DMS53 treated with DMSO at 0.1 percent for 48 hours (cell line): ENCODE results near the gene C14orf39.
"Not testable (repeated sequence)": the region's sequence is repeated elsewhere in the genome, so short reads cannot be mapped to it uniquely, and the experiment has no call there.

ENCODE experiments used
- DNase-seq: peaks from one replicate; lab custom pipeline; 2025; ENCODE audit not compliant: unreplicated experiment; lab: John Stamatoyannopoulos, UW

C14orf39 gene

GRCh38 chr14:60495946-60496345 is 10.1 kb upstream of the C14orf39 start:
- DNase-seq = no peak

- DNase-seq = no peak
Measured at GRCh38 chr14:60490270-60490669, 4.4 kb upstream of the C14orf39 start.

DNA sequence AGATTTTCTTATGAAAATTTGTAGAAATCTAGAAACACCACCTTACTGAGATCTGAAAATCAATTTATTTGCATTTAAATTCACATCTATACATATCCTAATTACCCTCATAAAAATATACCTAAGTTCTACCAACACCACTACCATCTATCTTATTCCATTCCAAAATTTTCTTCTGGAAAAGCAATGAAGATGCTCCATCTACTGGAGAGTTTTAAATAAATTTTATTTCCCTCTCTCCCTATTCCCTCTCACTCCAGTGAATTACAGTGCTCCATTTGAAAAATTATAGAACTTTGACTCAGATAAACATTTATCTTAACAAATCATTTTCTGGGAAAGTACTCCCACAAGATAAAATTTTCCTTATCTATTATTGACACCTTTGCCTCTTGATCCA is 2.3 kb upstream of the C14orf39 start:
- DNase-seq = no peak

- no peak for DNase-seq
Measured at GRCh38 chr14:60487211-60487610, 1.3 kb upstream of the C14orf39 start.

- no peak for DNase-seq
Measured at GRCh38 chr14:60485057-60485597, 736 bp downstream of the C14orf39 start.

DNA sequence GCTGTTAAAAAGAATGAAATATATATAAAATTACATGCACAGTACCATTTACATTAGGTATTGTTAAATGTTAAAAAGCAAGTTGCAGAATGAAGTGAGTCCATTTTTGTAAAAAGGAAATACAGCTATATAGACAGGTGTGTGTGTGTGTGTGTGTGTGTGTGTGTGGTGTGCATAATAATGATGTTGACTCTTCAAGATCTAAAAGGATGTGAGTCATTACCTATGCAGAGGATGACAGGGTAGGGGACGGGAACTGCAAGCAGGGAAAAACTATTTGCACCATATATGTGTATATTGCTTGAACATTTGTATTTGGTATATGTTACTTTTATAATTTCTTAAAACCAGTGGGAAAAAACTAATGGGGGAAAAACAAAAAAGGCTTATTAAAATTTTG is 3.1 kb downstream of the C14orf39 start:
- peak; percentile 55 for DNase-seq

- not testable (repeated sequence) for DNase-seq
Measured at GRCh38 chr14:60480248-60480647, 5.6 kb downstream of the C14orf39 start.

GRCh38 chr14:60455875-60456274 is 30.0 kb downstream of the C14orf39 start:
- no peak for DNase-seq

GRCh38 chr14:60430276-60430675 is 55.6 kb downstream of the C14orf39 start:
- no peak for DNase-seq

- no peak for DNase-seq
Measured at GRCh38 chr14:60420050-60420449, 65.8 kb downstream of the C14orf39 start.

GRCh38 chr14:60397550-60397949 is 88.3 kb downstream of the C14orf39 start:
- not testable (repeated sequence) for DNase-seq

GRCh38 chr14:60396718-60397343 is 89.0 kb downstream of the C14orf39 start:
- no peak for DNase-seq
